Endothelial cell of umbilical vein (primary cell): Measurements from ENCODE around the gene FOXS1. TPM values are rescaled to one million over a fixed set of nuclear protein-coding genes. Genes with fewer than 3 reads are reported as not detected.

Experiments used
- BruUV-seq: library from RNA; stranded (reverse); fragments of 400-500 nt; replicated peaks from 2 replicates; lab custom pipeline; 2021; lab: Mats Ljungman, UMichigan
- CTCF ChIA-PET: fragments of 300-600, 350-600 bp; sonication (Branson Sonifier 250); formaldehyde crosslinking; loops from one replicate; lab custom pipeline; 2021; ENCODE audit warnings: antibody characterized with exemption, inconsistent platforms; lab: Charles Lee
- POLR2A ChIA-PET: fragments of 300-600, 350-600 bp; sonication (Branson Sonifier 250); formaldehyde crosslinking; loops from one replicate; lab custom pipeline; 2021; ENCODE audit warnings: antibody characterized with exemption, inconsistent platforms; lab: Charles Lee
- DNase-seq: peaks from one replicate; pipeline ENCODE4 v3.0.0-alpha.2; 2011; ENCODE audit warnings: low read depth, low spot score
- FAIRE-seq: peaks from 2 replicates; lab custom pipeline; 2011; peaks lifted over from hg19 to GRCh38; lab: Jason Lieb, UNC
- H2AFZ ChIP-seq: 2 replicates; pipeline ENCODE4 v1.6.0; 2012; ENCODE audit warnings: low read depth, low read length, control low read depth, inconsistent platforms
- H3K27ac ChIP-seq: 2 replicates; pipeline ENCODE4 v1.5.1; 2011; ENCODE audit warnings: low read depth, mild to moderate bottlenecking, control low read depth, low read length, moderate library complexity; ENCODE audit not compliant: insufficient read depth
- H3K27me3 ChIP-seq, 2 experiments: 2 replicates each; pipeline versions ENCODE4 v1.6.0 to v1.6.1; 2011; ENCODE audit warnings: low read length in 2 of 2, mixed read lengths in 1 of 2; ENCODE audit not compliant: control insufficient read depth in 2 of 2, insufficient read depth in 2 of 2
- H3K36me3 ChIP-seq, 2 experiments: 2 replicates in 1 of 2; 3 replicates in 1 of 2; pipeline ENCODE4 v1.5.1; 2011; ENCODE audit warnings: low read length in 2 of 2, mild to moderate bottlenecking in 1 of 2, moderate library complexity in 1 of 2; ENCODE audit not compliant: control insufficient read depth in 2 of 2, insufficient read depth in 2 of 2; ENCODE audit errors: extremely low read depth in 1 of 2
- H3K4me1 ChIP-seq: 3 replicates; pipeline ENCODE4 v1.5.1; 2011; ENCODE audit warnings: mild to moderate bottlenecking, low read length; ENCODE audit not compliant: control insufficient read depth, insufficient read depth; ENCODE audit errors: extremely low read depth
- H3K4me2 ChIP-seq: 2 replicates; pipeline ENCODE4 v1.6.1; 2011; ENCODE audit warnings: low read length, control low read depth, mixed read lengths; ENCODE audit not compliant: insufficient read depth
- H3K4me3 ChIP-seq, 3 experiments: fragments of 200-600 bp in 1 of 3; sonication (generic), shearing (Covaris generic) in 1 of 3; replicated peaks in 1 of 3; 2 replicates each; pipeline ENCODE4 v1.5.1; 2011 to 2016; ENCODE audit warnings: control low read depth in 3 of 3, low read length in 3 of 3, mild to moderate bottlenecking in 2 of 3, inconsistent platforms in 1 of 3, low read depth in 1 of 3, moderate library complexity in 1 of 3; ENCODE audit not compliant: insufficient read depth in 1 of 3
- H3K79me2 ChIP-seq: 2 replicates; pipeline ENCODE4 v1.6.0; 2012; ENCODE audit warnings: low read length, inconsistent platforms; ENCODE audit not compliant: control insufficient read depth, insufficient read depth
- H3K9ac ChIP-seq: replicated peaks from 2 replicates; pipeline ENCODE3; 2011; ENCODE audit warnings: low read length, control low read depth; ENCODE audit not compliant: insufficient read depth; ENCODE audit errors: extremely low read depth
- H3K9me1 ChIP-seq: replicated peaks from 3 replicates; pipeline ENCODE4 v1.6.0; 2011; ENCODE audit warnings: mild to moderate bottlenecking, low read length; ENCODE audit not compliant: control insufficient read depth, insufficient read depth; ENCODE audit errors: extremely low read depth
- H3K9me3 ChIP-seq: replicated peaks from 2 replicates; pipeline ENCODE4 v1.5.1; 2012; ENCODE audit warnings: low read length, inconsistent platforms; ENCODE audit not compliant: control insufficient read depth, insufficient read depth
- H4K20me1 ChIP-seq: replicated peaks from 2 replicates; pipeline ENCODE3; 2011; ENCODE audit warnings: mild to moderate bottlenecking, low read length; ENCODE audit not compliant: control insufficient read depth, insufficient read depth; ENCODE audit errors: extremely low read depth
- CTCF ChIP-seq, 2 donors: IDR thresholded peaks; 1 replicate in 1 of 2; 2 replicates in 1 of 2; pipeline ENCODE4 v1.5.1; 2011; ENCODE audit warnings: low read length in 2 of 2, mild to moderate bottlenecking in 2 of 2, moderate library complexity in 2 of 2, control low read depth in 1 of 2, inconsistent platforms in 1 of 2, low read depth in 1 of 2; ENCODE audit not compliant: insufficient read depth in 1 of 2; ENCODE audit errors: extremely low read depth in 1 of 2
- EZH2 ChIP-seq: IDR thresholded peaks from 2 replicates; pipeline ENCODE4 v1.6.1; 2012; ENCODE audit warnings: borderline replicate concordance, low read depth, mild to moderate bottlenecking, moderate library complexity, low read length, inconsistent platforms; ENCODE audit not compliant: severe bottlenecking
- FOS ChIP-seq: IDR thresholded peaks from 2 replicates; pipeline ENCODE4 v1.6.1; 2011; ENCODE audit warnings: mild to moderate bottlenecking, low read length, moderate library complexity, borderline replicate concordance; ENCODE audit not compliant: insufficient read depth
- GATA2 ChIP-seq: IDR thresholded peaks from 2 replicates; pipeline ENCODE4 v1.7.0; 2011; ENCODE audit warnings: low read depth, mild to moderate bottlenecking, moderate library complexity, mixed read lengths, low read length; ENCODE audit not compliant: insufficient read length, insufficient read depth
- JUN ChIP-seq: IDR thresholded peaks from 2 replicates; pipeline ENCODE4 v1.6.1; 2011; ENCODE audit warnings: borderline replicate concordance, low read depth; ENCODE audit not compliant: insufficient read length, insufficient read depth
- MAX ChIP-seq: IDR thresholded peaks from 2 replicates; pipeline ENCODE4 v1.6.1; 2011; ENCODE audit not compliant: insufficient read depth, insufficient read length
- MYC ChIP-seq: IDR thresholded peaks from one replicate; pipeline ENCODE4 v1.6.1; 2011; ENCODE audit warnings: mild to moderate bottlenecking, low read depth, low read length
- POLR2A ChIP-seq: IDR thresholded peaks from 2 replicates; pipeline ENCODE4 v1.6.1; 2012; ENCODE audit warnings: low read depth, mild to moderate bottlenecking, control low read depth, low read length
- POLR2AphosphoS5 ChIP-seq: IDR thresholded peaks from 2 replicates; pipeline ENCODE4 v1.6.1; 2012; ENCODE audit warnings: low read depth, mild to moderate bottlenecking, control low read depth, low read length, moderate library complexity; ENCODE audit not compliant: insufficient read depth
- dilution Hi-C: fragments of 300-500 bp; cut with MboI; formaldehyde crosslinking; loops from one replicate; pipeline ENCODE4 v1.15.0; 2019; ENCODE audit warnings: low sequenced_read_pairs; ENCODE audit not compliant: extremely low pct_ligation_motif_present
- intact Hi-C: fragments of 100-400 bp; cut with micrococcal nuclease; formaldehyde crosslinking; loops from one replicate; pipeline ENCODE4 v1.10.0; 2022
- polyA plus RNA-seq, 4 experiments: library from polyadenylated mRNA; depleted of rRNA in 3 of 4; stranded (reverse) in 3 of 4; unstranded in 1 of 4; fragments of >200 nt; gene quantifications; 2 replicates each; pipeline versions ENCODE4 v1.2.1 to v1.2.3, GENCODE V29; 2011 to 2012; ENCODE audit warnings: missing spikeins in 1 of 4
- total RNA-seq: library from RNA; stranded (reverse); gene quantifications from 2 replicates; pipeline ENCODE4 v1.2.3, GENCODE V29; 2021

Gene FOXS1
- total and polyA plus RNA-seq, 2 donors (not counting 3 experiments of a cell fraction or from before 2014, with no cell fraction given) = 0.84 TPM; not detected in 1

GRCh38 chr20:31861135-31861384 is 15.7 kb upstream of the FOXS1 start:
- dilution Hi-C loops (no loop called here), intact Hi-C loops (no loop called here)
- Histone ChIP-seq H4K20me1 (no peaks in the 10 kb centered on the region), H3K4me2 (peak overlapping the region; percentile 64), H3K9ac (no peak overlapping the region), H3K4me1 (no peaks in the 10 kb centered on the region), H3K79me2 (no peaks in the 10 kb centered on the region), H3K9me3 (no peaks in the 10 kb centered on the region), H3K4me3 (peak overlapping the region in 2 of 3 experiments; percentile 32 to 37), H3K36me3 (no peaks in the 10 kb centered on the region), H3K27ac (no peak overlapping the region), H3K27me3 (peaks cover 24 to 28% of the 10 kb centered on the region in 2 experiments), H2AFZ (peak overlapping the region; percentile 40), H3K9me1 (no peaks in the 10 kb centered on the region)
- DNase-seq = no peak
- no peak for FAIRE-seq
- TF ChIP-seq MYC (no peak), POLR2A (no peak), MAX (no peak), GATA2 (no peak), FOS (no peak), CTCF (IDR thresholded peaks at IDR 0.05; ENCODE audit: extremely low read depth in 1 of 2, insufficient read depth in 1 of 2, low read depth in 1 of 2, low read length in 2 of 2) (no peak), EZH2 (no peak), POLR2AphosphoS5 (no peak), JUN (no peak)
- no TSS peak for BruUV-seq
- ChIA-PET CTCF (interaction anchor here (1.0 to 3.9 kb wide), 5 partner anchors 10 to 171 kb away, joined by 3 to 25 read pairs (median 8); partner anchors contain the start of gene PDRG1), POLR2A (no interaction called here)
